Keratinocyte (primary cell): ENCODE measurements around the gene TBC1D8. TPM values are rescaled to one million over a fixed set of nuclear protein-coding genes. Genes with fewer than 3 reads are reported as not detected.

Experiments used
- DNase-seq: peaks from one replicate; pipeline ENCODE4 v3.0.0-alpha.2; 2011; ENCODE audit warnings: low read depth, missing footprints, low spot score
- FAIRE-seq: peaks from 2 replicates; lab custom pipeline; 2011; peaks lifted over from hg19 to GRCh38; lab: Jason Lieb, UNC
- H2AFZ ChIP-seq: 2 replicates; pipeline ENCODE4 v1.6.0; 2012; ENCODE audit warnings: low read length, control low read depth, inconsistent platforms; ENCODE audit not compliant: control insufficient read depth
- H3K27ac ChIP-seq: 2 replicates; pipeline ENCODE4 v1.5.1; 2011; ENCODE audit warnings: low read length; ENCODE audit not compliant: control insufficient read depth, insufficient read depth
- H3K27me3 ChIP-seq: 3 replicates; pipeline ENCODE4 v1.6.0; 2011; ENCODE audit warnings: low read length; ENCODE audit not compliant: control insufficient read depth, insufficient read depth; ENCODE audit errors: extremely low read depth
- H3K36me3 ChIP-seq, 2 experiments: 2 replicates in 1 of 2; 3 replicates in 1 of 2; pipeline ENCODE4 v1.5.1; 2011; ENCODE audit warnings: low read length in 2 of 2, mild to moderate bottlenecking in 1 of 2; ENCODE audit not compliant: control insufficient read depth in 2 of 2, insufficient read depth in 2 of 2; ENCODE audit errors: extremely low read depth in 1 of 2
- H3K4me1 ChIP-seq: 3 replicates; pipeline ENCODE4 v1.5.1; 2011; ENCODE audit warnings: low read length; ENCODE audit not compliant: control insufficient read depth, insufficient read depth; ENCODE audit errors: extremely low read depth
- H3K4me2 ChIP-seq: 3 replicates; pipeline ENCODE4 v1.6.0; 2011; ENCODE audit warnings: low read depth, low read length; ENCODE audit not compliant: control insufficient read depth, insufficient read depth; ENCODE audit errors: extremely low read depth
- H3K4me3 ChIP-seq, 3 experiments: fragments of 200-600 bp in 1 of 3; sonication (generic) in 1 of 3; 2 replicates in 2 of 3; 3 replicates in 1 of 3; pipeline ENCODE4 v1.5.1; 2011 to 2016; ENCODE audit warnings: low read length in 3 of 3, mild to moderate bottlenecking in 3 of 3, control low read depth in 2 of 3, inconsistent platforms in 1 of 3, low read depth in 1 of 3, mixed read lengths in 1 of 3, mixed run types in 1 of 3, moderate library complexity in 1 of 3; ENCODE audit not compliant: control insufficient read depth in 2 of 3, insufficient read depth in 2 of 3; ENCODE audit errors: extremely low read depth in 1 of 3
- H3K79me2 ChIP-seq: 2 replicates; pipeline ENCODE4 v1.6.0; 2012; ENCODE audit warnings: low read length; ENCODE audit not compliant: control insufficient read depth, insufficient read depth
- H3K9ac ChIP-seq: 3 replicates; pipeline ENCODE4 v1.6.0; 2011; ENCODE audit warnings: low read length; ENCODE audit not compliant: control insufficient read depth, insufficient read depth; ENCODE audit errors: extremely low read depth
- H3K9me1 ChIP-seq: 3 replicates; pipeline ENCODE4 v1.6.0; 2011; ENCODE audit warnings: low read length; ENCODE audit not compliant: control insufficient read depth, insufficient read depth; ENCODE audit errors: extremely low read depth
- H3K9me3 ChIP-seq: 2 replicates; pipeline ENCODE4 v1.5.1; 2012; ENCODE audit warnings: low read depth, low read length; ENCODE audit not compliant: control insufficient read depth
- H4K20me1 ChIP-seq: 3 replicates; pipeline ENCODE4 v1.6.0; 2011; ENCODE audit warnings: low read length; ENCODE audit not compliant: control insufficient read depth, insufficient read depth; ENCODE audit errors: extremely low read depth
- CTCF ChIP-seq, 3 experiments: IDR thresholded peaks in 1 of 3; conservative IDR thresholded peaks in 1 of 3; optimal IDR thresholded peaks in 1 of 3; 2 replicates in 2 of 3; 3 replicates in 1 of 3; pipeline versions ENCODE3 to v1.5.1; 2011; ENCODE audit warnings: low read length in 3 of 3, mild to moderate bottlenecking in 3 of 3, moderate library complexity in 2 of 3, control low read depth in 1 of 3, inconsistent platforms in 1 of 3; ENCODE audit not compliant: insufficient read depth in 2 of 3; ENCODE audit errors: extremely low read depth in 1 of 3
- EZH2 ChIP-seq: IDR thresholded peaks from one replicate; pipeline ENCODE4 v1.6.1; 2012; ENCODE audit warnings: inconsistent platforms, mild to moderate bottlenecking, low read length, moderate library complexity
- dilution Hi-C: fragments of 300-500 bp; cut with MboI; formaldehyde crosslinking; loops from one replicate; pipeline ENCODE4 v1.7.0; 2020; ENCODE audit warnings: low sequenced_read_pairs; ENCODE audit not compliant: extremely low pct_ligation_motif_present
- polyA plus RNA-seq, 5 experiments: library from polyadenylated mRNA; depleted of rRNA in 3 of 5; stranded (reverse) in 3 of 5; stranded (forward) in 1 of 5; unstranded in 1 of 5; fragments of >200 nt; gene quantifications; 1 replicate in 1 of 5; 2 replicates in 3 of 5; 3 replicates in 1 of 5; pipeline versions ENCODE4 v1.2.1 to v1.2.3, GENCODE V29; 2011 to 2012; ENCODE audit warnings: missing spikeins in 2 of 5, low read depth in 1 of 5, low replicate concordance in 1 of 5

Gene TBC1D8
- polyA plus RNA-seq, 1 donor (not counting 4 experiments of a cell fraction or from before 2014, with no cell fraction given), result 13.8 TPM

GRCh38 chr2:101127319-101128056 is 23.7 kb downstream of the TBC1D8 start:
- Histone ChIP-seq H3K4me2 (peak overlapping the region; percentile 44), H3K36me3 (peaks cover 0 to 2% of the 10 kb centered on the region in 2 experiments), H4K20me1 (no peaks in the 10 kb centered on the region), H3K9me3 (no peaks in the 10 kb centered on the region), H3K27ac (peak overlapping the region; percentile 39), H2AFZ (no peak overlapping the region), H3K9ac (no peak overlapping the region), H3K4me1 (peaks cover 52% of the 10 kb centered on the region), H3K27me3 (no peaks in the 10 kb centered on the region), H3K4me3 (no peak overlapping the region), H3K9me1 (no peaks in the 10 kb centered on the region), H3K79me2 (peaks cover 40% of the 10 kb centered on the region)
- no peak for TF ChIP-seq CTCF (optimal IDR thresholded peaks at IDR 0.05 in 1 of 3, IDR thresholded peaks at IDR 0.05 in 1 of 3, conservative IDR thresholded peaks at IDR 0.05 in 1 of 3; ENCODE audit: extremely low read depth in 1 of 3, insufficient read depth in 2 of 3, low read length in 3 of 3)
- no peak for TF ChIP-seq EZH2
- dilution Hi-C loops, result no loop called here
- FAIRE-seq, result peak; percentile 84
- DNase-seq, result no peak

GRCh38 chr2:101125808-101126207 is 25.4 kb downstream of the TBC1D8 start:
- TF ChIP-seq CTCF (optimal IDR thresholded peaks at IDR 0.05 in 1 of 3, IDR thresholded peaks at IDR 0.05 in 1 of 3, conservative IDR thresholded peaks at IDR 0.05 in 1 of 3; ENCODE audit: extremely low read depth in 1 of 3, insufficient read depth in 2 of 3, low read length in 3 of 3) (no peak), EZH2 (no peak)
- H4K20me1 ChIP-seq, result no peaks in the 10 kb centered on the region
- H3K4me3 ChIP-seq, result no peak overlapping the region
- peaks cover 59% of the 10 kb centered on the region for H3K4me1 ChIP-seq
- H3K27ac ChIP-seq, result peak overlapping the region; percentile 90
- H2AFZ ChIP-seq, result no peak overlapping the region
- H3K9ac ChIP-seq, result no peak overlapping the region
- DNase-seq (no peak), FAIRE-seq (no peak)
- H3K4me2 ChIP-seq, result peak overlapping the region; percentile 90
- H3K79me2 ChIP-seq, result peaks cover 41% of the 10 kb centered on the region
- H3K9me3 ChIP-seq, result no peaks in the 10 kb centered on the region
- H3K27me3 ChIP-seq, result no peaks in the 10 kb centered on the region
- no peaks in the 10 kb centered on the region for H3K9me1 ChIP-seq
- H3K36me3 ChIP-seq, result peaks cover 0 to 2% of the 10 kb centered on the region in 2 experiments
- dilution Hi-C loops, result no loop called here
